NCI-H1092 (cell line): Measurements from ENCODE around the gene STK11IP.

Source experiments
- DNase-seq: peaks from one replicate; lab custom pipeline; 2025; lab: John Stamatoyannopoulos, UW

Gene STK11IP

GRCh38 chr2:219634171-219634940, 36.7 kb downstream of the STK11IP start:
- DNase-seq, result no peak

- DNase-seq, result no peak
Observed at GRCh38 chr2:219634951-219635751, 37.5 kb downstream of the STK11IP start.

- DNase-seq, result no peak
Observed at GRCh38 chr2:219636144-219636915, 38.7 kb downstream of the STK11IP start.

GRCh38 chr2:219636941-219637841, 39.5 kb downstream of the STK11IP start:
- DNase-seq, result no peak

GRCh38 chr2:219637842-219638185, 40.2 kb downstream of the STK11IP start:
- no peak for DNase-seq

- no peak for DNase-seq
Observed at GRCh38 chr2:219638217-219638947, 40.7 kb downstream of the STK11IP start.

- DNase-seq, result no peak
Observed at GRCh38 chr2:219638948-219639755, 41.5 kb downstream of the STK11IP start.

GRCh38 chr2:219641390-219642068, 43.9 kb downstream of the STK11IP start:
- DNase-seq, result no peak

- no peak for DNase-seq
Observed at GRCh38 chr2:219642069-219642454, 44.4 kb downstream of the STK11IP start.

GRCh38 chr2:219642465-219643083, 44.9 kb downstream of the STK11IP start:
- DNase-seq, result peak; percentile 88

GRCh38 chr2:219643084-219643473, 45.4 kb downstream of the STK11IP start:
- DNase-seq, result no peak

- no peak for DNase-seq
Observed at GRCh38 chr2:219643788-219644398, 46.2 kb downstream of the STK11IP start.

- no peak for DNase-seq
Observed at GRCh38 chr2:219644801-219645480, 47.3 kb downstream of the STK11IP start.

- DNase-seq, result no peak
Observed at GRCh38 chr2:219645631-219646527, 48.2 kb downstream of the STK11IP start.

- no peak for DNase-seq
Observed at GRCh38 chr2:219648176-219648575, 50.5 kb downstream of the STK11IP start.

- no peak for DNase-seq
Observed at GRCh38 chr2:219648963-219649362, 51.3 kb downstream of the STK11IP start.
